ENCODE results near the gene FASTK. TPM values are rescaled to one million over a fixed set of nuclear protein-coding genes. Genes with fewer than 3 reads are reported as not detected.

The FASTK gene
- total RNA-seq, 2 donors from 2014 or later = 85.9 to 96.4 TPM

GRCh38 chr7:151120896-151121295, 40.3 kb upstream of the FASTK start:
- no peaks in the 10 kb centered on the region for H3K27me3 ChIP-seq
- DNase-seq (ENCODE audit: low spot score) = no peak
- peaks cover 0 to 12% of the 10 kb centered on the region in 2 donors for H3K4me1 ChIP-seq
- no peak overlapping the region for H3K4me3 ChIP-seq
- no peak overlapping the region for H3K27ac ChIP-seq
- TF ChIP-seq CTCF (IDR thresholded peaks at IDR 0.05) = no peak
- peaks cover 51% of the 10 kb centered on the region for H3K36me3 ChIP-seq
- no peaks in the 10 kb centered on the region for H3K9me3 ChIP-seq

- no peak for DNase-seq (ENCODE audit: low spot score)
- TF ChIP-seq CTCF (IDR thresholded peaks at IDR 0.05) = no peak
- Histone ChIP-seq H3K4me1 (peaks cover 0 to 10% of the 10 kb centered on the region in 2 donors), H3K36me3 (peaks cover 51% of the 10 kb centered on the region), H3K9me3 (no peaks in the 10 kb centered on the region), H3K4me3 (no peak overlapping the region), H3K27me3 (no peaks in the 10 kb centered on the region), H3K27ac (no peak overlapping the region)
These were observed 39.3 kb upstream of the FASTK start for GRCh38 chr7:151119902-151120301.

GRCh38 chr7:151119055-151119415, 38.4 kb upstream of the FASTK start:
- Histone ChIP-seq H3K27me3 (no peaks in the 10 kb centered on the region), H3K27ac (no peak overlapping the region), H3K36me3 (peaks cover 51% of the 10 kb centered on the region), H3K4me3 (no peak overlapping the region), H3K4me1 (peaks cover 0 to 13% of the 10 kb centered on the region in 2 donors), H3K9me3 (no peaks in the 10 kb centered on the region)
- no peak for TF ChIP-seq CTCF (IDR thresholded peaks at IDR 0.05)
- no peak for DNase-seq (ENCODE audit: low spot score)

GRCh38 chr7:151118108-151119054, 37.8 kb upstream of the FASTK start:
- DNase-seq (ENCODE audit: low spot score) = no peak
- Histone ChIP-seq H3K4me1 (peaks cover 0 to 16% of the 10 kb centered on the region in 2 donors), H3K27ac (no peak overlapping the region), H3K4me3 (no peak overlapping the region), H3K27me3 (no peaks in the 10 kb centered on the region), H3K36me3 (peaks cover 48% of the 10 kb centered on the region), H3K9me3 (no peaks in the 10 kb centered on the region)
- no peak for TF ChIP-seq CTCF (IDR thresholded peaks at IDR 0.05)

- TF ChIP-seq CTCF (IDR thresholded peaks at IDR 0.05) = no peak
- DNase-seq (ENCODE audit: low spot score) = no peak
- H3K9me3 ChIP-seq = no peaks in the 10 kb centered on the region
- H3K4me1 ChIP-seq = peaks cover 0 to 16% of the 10 kb centered on the region in 2 donors
- H3K27ac ChIP-seq = no peak overlapping the region
- no peaks in the 10 kb centered on the region for H3K27me3 ChIP-seq
- peaks cover 40% of the 10 kb centered on the region for H3K36me3 ChIP-seq
- no peak overlapping the region for H3K4me3 ChIP-seq
These were observed 37.0 kb upstream of the FASTK start for GRCh38 chr7:151117565-151117964.
